ENCODE results near the gene STRADA.
"Not testable (repeated sequence)": the region's sequence is repeated elsewhere in the genome, so short reads cannot be mapped to it uniquely, and the experiment has no call there.

Gene STRADA

GRCh38 chr17:63754046-63754445, 12.4 kb upstream of the STRADA start:
- DNase-seq, result no peak

GRCh38 chr17:63753215-63753614, 11.6 kb upstream of the STRADA start:
- no peak for DNase-seq

GRCh38 chr17:63752707-63753106, 11.1 kb upstream of the STRADA start:
- no peak for DNase-seq

GRCh38 chr17:63751806-63752205, 10.2 kb upstream of the STRADA start:
- DNase-seq, result peak in 3 of 56 donors; percentile 3 to 22 (median 13)

- DNase-seq, result peak in 4 of 56 donors; percentile 20 to 56 (median 36)
Measured at GRCh38 chr17:63741143-63741407, 524 bp downstream of the STRADA start.

- DNase-seq, result no peak
Measured at GRCh38 chr17:63740464-63741142, 996 bp downstream of the STRADA start.

GRCh38 chr17:63735691-63736090, 5.9 kb downstream of the STRADA start:
- no peak for DNase-seq

- no peak for DNase-seq
Measured at GRCh38 chr17:63722403-63722802, 19.2 kb downstream of the STRADA start.

GRCh38 chr17:63720194-63720593, 21.4 kb downstream of the STRADA start:
- not testable (repeated sequence) for DNase-seq

- no peak for DNase-seq
Measured at GRCh38 chr17:63718988-63719387, 22.6 kb downstream of the STRADA start.

GRCh38 chr17:63716426-63716825, 25.2 kb downstream of the STRADA start:
- DNase-seq, result no peak

- DNase-seq, result no peak
Measured at GRCh38 chr17:63714550-63715277, 26.9 kb downstream of the STRADA start.

- no peak for DNase-seq
Measured at GRCh38 chr17:63709110-63709509, 32.5 kb downstream of the STRADA start.

GRCh38 chr17:63707151-63707550, 34.4 kb downstream of the STRADA start:
- no peak for DNase-seq

- no peak for DNase-seq
Measured at GRCh38 chr17:63706336-63707082, 35.1 kb downstream of the STRADA start.

- DNase-seq, result no peak
Measured at GRCh38 chr17:63705657-63706056, 35.9 kb downstream of the STRADA start.

GRCh38 chr17:63704836-63705235, 36.8 kb downstream of the STRADA start:
- DNase-seq, result no peak

GRCh38 chr17:63704259-63704576, 37.4 kb downstream of the STRADA start:
- DNase-seq, result no peak

- DNase-seq, result no peak
Measured at GRCh38 chr17:63703556-63704258, 37.9 kb downstream of the STRADA start.

GRCh38 chr17:63703029-63703428, 38.6 kb downstream of the STRADA start:
- DNase-seq, result no peak

GRCh38 chr17:63702721-63703015, 38.9 kb downstream of the STRADA start:
- no peak for DNase-seq
